Central memory CD8-positive, alpha-beta T cell (primary cell): ENCODE results near the gene MFN2.

Experiments used
- ATAC-seq: fragments of 150-1000 bp; cut with Tn5 transposase; replicated peaks from 2 replicates; pipeline ENCODE4 v1.10.0; 2022; ENCODE audit warnings: mild to moderate bottlenecking, moderate FRiP score, moderate number of reproducible peaks; ENCODE audit not compliant: poor library complexity, severe bottlenecking; ENCODE audit errors: extremely low read depth
- DNase-seq, 2 donors: peaks; one replicate each; pipeline ENCODE4 v3.0.0; 2021; ENCODE audit warnings: low spot score in 2 of 2
- H3K27ac Mint-ChIP-seq: one replicate; pipeline ENCODE4 v1.8.0; 2022; ENCODE audit warnings: low read depth, mild to moderate bottlenecking, moderate library complexity, mixed read lengths
- H3K27me3 Mint-ChIP-seq: one replicate; pipeline ENCODE4 v1.8.0; 2022; ENCODE audit warnings: mixed read lengths
- H3K36me3 Mint-ChIP-seq: one replicate; pipeline ENCODE4 v1.8.0; 2022; ENCODE audit warnings: mild to moderate bottlenecking, moderate library complexity, mixed read lengths; ENCODE audit not compliant: insufficient read depth
- H3K4me1 Mint-ChIP-seq: one replicate; pipeline ENCODE4 v1.8.0; 2022; ENCODE audit warnings: mixed read lengths
- H3K4me3 Mint-ChIP-seq: one replicate; pipeline ENCODE4 v1.8.0; 2022; ENCODE audit warnings: mild to moderate bottlenecking, moderate library complexity, mixed read lengths
- H3K9me3 Mint-ChIP-seq: one replicate; pipeline ENCODE4 v1.8.0; 2022; ENCODE audit warnings: mixed read lengths

MFN2 gene

GRCh38 chr1:11989669-11990068 lies 9.4 kb downstream of the MFN2 start:
- H3K27me3 Mint-ChIP-seq: no peaks in the 10 kb centered on the region
- peaks cover 21% of the 10 kb centered on the region for H3K4me1 Mint-ChIP-seq
- H3K36me3 Mint-ChIP-seq: peaks cover 50% of the 10 kb centered on the region
- ATAC-seq (no peak), DNase-seq (no peak)
- H3K4me3 Mint-ChIP-seq: no peak overlapping the region
- no peak overlapping the region for H3K27ac Mint-ChIP-seq
- no peaks in the 10 kb centered on the region for H3K9me3 Mint-ChIP-seq

- ATAC-seq: no peak
- Mint-ChIP-seq H3K27me3 (no peaks in the 10 kb centered on the region), H3K36me3 (peaks cover 49% of the 10 kb centered on the region), H3K4me3 (no peak overlapping the region), H3K27ac (no peak overlapping the region), H3K4me1 (peaks cover 20% of the 10 kb centered on the region), H3K9me3 (no peaks in the 10 kb centered on the region)
- DNase-seq: no peak
These were observed 10.2 kb downstream of the MFN2 start for GRCh38 chr1:11990303-11991032.

- Mint-ChIP-seq H3K4me1 (peaks cover 12% of the 10 kb centered on the region), H3K27ac (no peak overlapping the region), H3K9me3 (no peaks in the 10 kb centered on the region), H3K4me3 (no peak overlapping the region), H3K27me3 (no peaks in the 10 kb centered on the region), H3K36me3 (peaks cover 56% of the 10 kb centered on the region)
- DNase-seq: no peak
- no peak for ATAC-seq
These were observed 11.9 kb downstream of the MFN2 start for GRCh38 chr1:11991969-11992676.

GRCh38 chr1:11997081-11997850 lies 17.0 kb downstream of the MFN2 start:
- Mint-ChIP-seq H3K36me3 (peaks cover 60% of the 10 kb centered on the region), H3K27ac (no peak overlapping the region), H3K9me3 (no peaks in the 10 kb centered on the region), H3K27me3 (no peaks in the 10 kb centered on the region), H3K4me3 (no peak overlapping the region), H3K4me1 (no peaks in the 10 kb centered on the region)
- DNase-seq (no peak), ATAC-seq (no peak)

GRCh38 chr1:11998636-11999035 lies 18.4 kb downstream of the MFN2 start:
- Mint-ChIP-seq H3K4me1 (no peaks in the 10 kb centered on the region), H3K36me3 (peaks cover 64% of the 10 kb centered on the region), H3K9me3 (no peaks in the 10 kb centered on the region)

GRCh38 chr1:11999236-11999635 lies 19.0 kb downstream of the MFN2 start:
- Mint-ChIP-seq H3K4me3 (no peak overlapping the region), H3K27me3 (no peaks in the 10 kb centered on the region), H3K4me1 (no peaks in the 10 kb centered on the region), H3K9me3 (no peaks in the 10 kb centered on the region), H3K36me3 (peaks cover 63% of the 10 kb centered on the region), H3K27ac (no peak overlapping the region)
- no peak for ATAC-seq
- DNase-seq: no peak

More at GRCh38 chr1:11998636-11999035, 18.4 kb downstream of the MFN2 start:
- H3K4me3 Mint-ChIP-seq: no peak overlapping the region
- no peak overlapping the region for H3K27ac Mint-ChIP-seq
- H3K27me3 Mint-ChIP-seq: no peaks in the 10 kb centered on the region
- ATAC-seq: no peak
- DNase-seq: no peak

GRCh38 chr1:12001249-12001917 lies 21.1 kb downstream of the MFN2 start:
- Mint-ChIP-seq H3K4me1 (no peaks in the 10 kb centered on the region), H3K9me3 (no peaks in the 10 kb centered on the region), H3K27ac (no peak overlapping the region), H3K36me3 (peaks cover 68% of the 10 kb centered on the region), H3K4me3 (no peak overlapping the region), H3K27me3 (no peaks in the 10 kb centered on the region)
- no peak for ATAC-seq
- no peak for DNase-seq

- no peak for ATAC-seq
- Mint-ChIP-seq H3K4me3 (no peak overlapping the region), H3K27ac (no peak overlapping the region), H3K4me1 (no peaks in the 10 kb centered on the region), H3K9me3 (no peaks in the 10 kb centered on the region), H3K36me3 (peaks cover 68% of the 10 kb centered on the region), H3K27me3 (no peaks in the 10 kb centered on the region)
- DNase-seq: no peak
These were observed 21.8 kb downstream of the MFN2 start for GRCh38 chr1:12001996-12002493.

GRCh38 chr1:12003762-12004161 lies 23.5 kb downstream of the MFN2 start:
- peaks cover 67% of the 10 kb centered on the region for H3K36me3 Mint-ChIP-seq
- no peak for DNase-seq
- no peak overlapping the region for H3K27ac Mint-ChIP-seq
- no peak overlapping the region for H3K4me3 Mint-ChIP-seq
- H3K27me3 Mint-ChIP-seq: no peaks in the 10 kb centered on the region
- ATAC-seq: no peak
- H3K9me3 Mint-ChIP-seq: no peaks in the 10 kb centered on the region
- no peaks in the 10 kb centered on the region for H3K4me1 Mint-ChIP-seq

- ATAC-seq: no peak
- peaks cover 67% of the 10 kb centered on the region for H3K36me3 Mint-ChIP-seq
- no peaks in the 10 kb centered on the region for H3K9me3 Mint-ChIP-seq
- DNase-seq: no peak
- H3K4me1 Mint-ChIP-seq: no peaks in the 10 kb centered on the region
- H3K27me3 Mint-ChIP-seq: no peaks in the 10 kb centered on the region
- no peak overlapping the region for H3K27ac Mint-ChIP-seq
- no peak overlapping the region for H3K4me3 Mint-ChIP-seq
These were observed 25.4 kb downstream of the MFN2 start for GRCh38 chr1:12005488-12006166.

- H3K27ac Mint-ChIP-seq: no peak overlapping the region
- no peaks in the 10 kb centered on the region for H3K4me1 Mint-ChIP-seq
- H3K4me3 Mint-ChIP-seq: no peak overlapping the region
- peaks cover 68% of the 10 kb centered on the region for H3K36me3 Mint-ChIP-seq
- H3K27me3 Mint-ChIP-seq: no peaks in the 10 kb centered on the region
- DNase-seq (no peak), ATAC-seq (no peak)
- no peaks in the 10 kb centered on the region for H3K9me3 Mint-ChIP-seq
These were observed 26.1 kb downstream of the MFN2 start for GRCh38 chr1:12006167-12006921.
